Measurements from ENCODE around the gene PCGF2.

DNA sequence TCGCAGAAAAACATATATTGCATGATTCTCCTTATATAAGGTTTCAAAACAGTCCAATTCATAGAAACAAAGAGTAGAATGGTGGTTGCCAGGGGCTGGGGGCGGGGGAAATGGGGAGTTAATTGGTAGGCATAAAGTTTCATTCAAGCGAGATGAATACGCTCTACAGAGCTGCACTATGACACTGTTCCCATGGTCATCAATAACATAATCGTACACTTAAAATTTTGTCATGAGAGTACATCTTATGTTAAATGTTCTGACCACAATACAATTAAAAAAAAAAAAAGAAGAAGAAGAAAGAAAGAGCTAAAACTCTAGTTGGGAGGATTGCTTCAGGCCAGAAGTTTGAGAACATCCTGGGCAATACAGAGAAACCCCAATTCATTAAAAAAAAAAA lies 46.1 kb upstream of the PCGF2 start:
- TF ChIP-seq POLR2AphosphoS5 (IDR thresholded peaks at IDR 0.05; ENCODE audit: low read depth, low read length) (no peak), POLR2A (IDR thresholded peaks at IDR 0.05; ENCODE audit: low read depth, low read length) (no peak), TAF1 (IDR thresholded peaks at IDR 0.05; ENCODE audit: borderline replicate concordance, low read depth, low read length) (no peak)
